ENCODE measurements around the gene NAA38. TPM values are rescaled to one million over a fixed set of nuclear protein-coding genes. Genes with fewer than 3 reads are reported as not detected.

NAA38 gene
- total RNA-seq, 1 donor from 2014 or later = 8.6 TPM

- Mint-ChIP-seq H3K36me3 (peaks cover 19% of the 10 kb centered on the region), H3K27me3 (ENCODE audit: insufficient read depth, low read depth) (peaks cover 9% of the 10 kb centered on the region), H3K4me3 (peak overlapping the region; percentile 73), H3K27ac (no peak overlapping the region), H3K4me1 (peaks cover 20% of the 10 kb centered on the region), H3K9me3 (no peaks in the 10 kb centered on the region)
- H3F3A ChIP-seq (ENCODE audit: low read depth) = peaks cover 49% of the 10 kb centered on the region
- H3K4me3 ChIP-seq = no peak overlapping the region
- H3K9ac ChIP-seq = no peak overlapping the region
- no peak for DNase-seq (ENCODE audit: low spot score)
- no peak overlapping the region for H2AFZ ChIP-seq (replicated peaks)
- H3K36me3 ChIP-seq = no peaks in the 10 kb centered on the region
- H3K27ac ChIP-seq = no peak overlapping the region
- peaks cover 6% of the 10 kb centered on the region for H3K4me1 ChIP-seq
- peaks cover 39% of the 10 kb centered on the region for H3K79me2 ChIP-seq (ENCODE audit: low read depth)
- no peak for TF ChIP-seq EZH2phosphoT487 (IDR thresholded peaks at IDR 0.05)
- TF ChIP-seq CTCF (IDR thresholded peaks at IDR 0.05) = no peak
- no peak for TF ChIP-seq EZH2 (IDR thresholded peaks at IDR 0.05)
- H3K27me3 ChIP-seq = no peaks in the 10 kb centered on the region
- peaks cover 98% of the 10 kb centered on the region for H4K20me1 ChIP-seq (ENCODE audit: low read depth)
- no peaks in the 10 kb centered on the region for H3K9me3 ChIP-seq (ENCODE audit: low read depth)
- H3K4me2 ChIP-seq = no peak overlapping the region
These were observed 11.2 kb downstream of the NAA38 start for GRCh38 chr17:7846063-7846735.

- no peaks in the 10 kb centered on the region for H3K9me3 ChIP-seq (ENCODE audit: low read depth)
- no peak overlapping the region for H3K27ac ChIP-seq
- peaks cover 24% of the 10 kb centered on the region for H3K4me1 Mint-ChIP-seq
- peaks cover 19% of the 10 kb centered on the region for H3K36me3 Mint-ChIP-seq
- H4K20me1 ChIP-seq (ENCODE audit: low read depth) = peaks cover 98% of the 10 kb centered on the region
- no peaks in the 10 kb centered on the region for H3K36me3 ChIP-seq
- no peak overlapping the region for H3K27ac Mint-ChIP-seq
- TF ChIP-seq EZH2phosphoT487 (IDR thresholded peaks at IDR 0.05) (no peak), EZH2 (IDR thresholded peaks at IDR 0.05) (no peak), CTCF (IDR thresholded peaks at IDR 0.05) (no peak)
- H3K4me2 ChIP-seq = peak overlapping the region; percentile 99
- H3K79me2 ChIP-seq (ENCODE audit: low read depth) = peaks cover 46% of the 10 kb centered on the region
- H3K27me3 Mint-ChIP-seq (ENCODE audit: insufficient read depth, low read depth) = peaks cover 6% of the 10 kb centered on the region
- H2AFZ ChIP-seq (replicated peaks) = no peak overlapping the region
- H3K9me3 Mint-ChIP-seq = no peaks in the 10 kb centered on the region
- H3K27me3 ChIP-seq = no peaks in the 10 kb centered on the region
- peaks cover 13% of the 10 kb centered on the region for H3K4me1 ChIP-seq
- peak overlapping the region; percentile 76 for H3K4me3 ChIP-seq
- no peak overlapping the region for H3K9ac ChIP-seq
- peaks cover 49% of the 10 kb centered on the region for H3F3A ChIP-seq (ENCODE audit: low read depth)
- H3K4me3 Mint-ChIP-seq = peak overlapping the region; percentile 95
- no peak for DNase-seq (ENCODE audit: low spot score)
These were observed 11.8 kb downstream of the NAA38 start for GRCh38 chr17:7845359-7846062.

GRCh38 chr17:7844292-7845154 is 12.8 kb downstream of the NAA38 start:
- Histone ChIP-seq H3K27me3 (no peaks in the 10 kb centered on the region), H3K9ac (no peak overlapping the region), H3K4me1 (peaks cover 23% of the 10 kb centered on the region), H4K20me1 (ENCODE audit: low read depth) (peaks cover 98% of the 10 kb centered on the region), H3K36me3 (no peaks in the 10 kb centered on the region), H3K27ac (no peak overlapping the region), H3K9me3 (ENCODE audit: low read depth) (no peaks in the 10 kb centered on the region), H3F3A (ENCODE audit: low read depth) (peaks cover 49% of the 10 kb centered on the region), H3K4me2 (peak overlapping the region; percentile 99), H3K79me2 (ENCODE audit: low read depth) (peaks cover 56% of the 10 kb centered on the region), H2AFZ (replicated peaks) (no peak overlapping the region), H3K4me3 (peak overlapping the region; percentile 76)
- no peak for TF ChIP-seq EZH2 (IDR thresholded peaks at IDR 0.05)
- no peak for TF ChIP-seq EZH2phosphoT487 (IDR thresholded peaks at IDR 0.05)
- TF ChIP-seq CTCF (IDR thresholded peaks at IDR 0.05) = no peak
- Mint-ChIP-seq H3K9me3 (no peaks in the 10 kb centered on the region), H3K4me1 (peaks cover 34% of the 10 kb centered on the region), H3K27me3 (ENCODE audit: insufficient read depth, low read depth) (peaks cover 6% of the 10 kb centered on the region), H3K27ac (peak overlapping the region; percentile 66), H3K4me3 (peak overlapping the region; percentile 95), H3K36me3 (peaks cover 11% of the 10 kb centered on the region)
- DNase-seq (ENCODE audit: low spot score) = peak; percentile 95
